G401 (cell line): ENCODE results near the gene TOX3. TPM values are rescaled to one million over a fixed set of nuclear protein-coding genes. Genes with fewer than 3 reads are reported as not detected.

ENCODE experiments used
- DNase-seq: peaks from one replicate; pipeline ENCODE4 v3.0.0-alpha.2; 2015; ENCODE audit warnings: low spot score
- in situ Hi-C: cut with HindIII; loops from 2 replicates; pipeline ENCODE4 v1.10.0; 2016; ENCODE audit warnings: low sequenced_read_pairs, mixed read lengths
- total RNA-seq: library from RNA; depleted of rRNA; stranded (reverse); fragments of >200 nt; shearing (Covaris generic); gene quantifications from 2 replicates; pipeline ENCODE4 v1.2.3, GENCODE V29; 2014

TOX3 gene
- total RNA-seq, 1 experiment from 2014 or later: not detected

GRCh38 chr16:52544703-52545102 lies 2.2 kb downstream of the TOX3 start:
- no peak for DNase-seq
- in situ Hi-C loops: no loop called here

GRCh38 chr16:52543654-52544053 lies 3.3 kb downstream of the TOX3 start:
- no peak for DNase-seq
- in situ Hi-C loops: no loop called here

GRCh38 chr16:52540910-52541309 lies 6.0 kb downstream of the TOX3 start:
- DNase-seq: no peak
- in situ Hi-C loops: no loop called here

GRCh38 chr16:52539191-52539590 lies 7.8 kb downstream of the TOX3 start:
- in situ Hi-C loops: no loop called here
- no peak for DNase-seq

GRCh38 chr16:52538511-52538910 lies 8.4 kb downstream of the TOX3 start:
- DNase-seq: no peak
- in situ Hi-C loops: no loop called here

- in situ Hi-C loops: no loop called here
- DNase-seq: no peak
These were observed 9.4 kb downstream of the TOX3 start for GRCh38 chr16:52537516-52537915.

- DNase-seq: no peak
- in situ Hi-C loops: no loop called here
These were observed 11.9 kb downstream of the TOX3 start for GRCh38 chr16:52535076-52535475.

- in situ Hi-C loops: no loop called here
- DNase-seq: no peak
These were observed 13.6 kb downstream of the TOX3 start for GRCh38 chr16:52533296-52533695.

- in situ Hi-C loops: no loop called here
- DNase-seq: no peak
These were observed 14.6 kb downstream of the TOX3 start for GRCh38 chr16:52532384-52532783.

GRCh38 chr16:52529226-52529625 lies 17.7 kb downstream of the TOX3 start:
- in situ Hi-C loops: no loop called here
- no peak for DNase-seq

GRCh38 chr16:52528393-52529065 lies 18.4 kb downstream of the TOX3 start:
- DNase-seq: no peak
- in situ Hi-C loops: no loop called here

GRCh38 chr16:52526830-52527229 lies 20.1 kb downstream of the TOX3 start:
- no peak for DNase-seq
- in situ Hi-C loops: no loop called here

GRCh38 chr16:52526116-52526828 lies 20.7 kb downstream of the TOX3 start:
- no peak for DNase-seq
- in situ Hi-C loops: no loop called here

GRCh38 chr16:52521570-52521969 lies 25.4 kb downstream of the TOX3 start:
- in situ Hi-C loops: no loop called here
- no peak for DNase-seq

GRCh38 chr16:52518884-52519283 lies 28.1 kb downstream of the TOX3 start:
- no peak for DNase-seq
- in situ Hi-C loops: no loop called here

GRCh38 chr16:52515068-52515671 lies 31.8 kb downstream of the TOX3 start:
- DNase-seq: no peak
- in situ Hi-C loops: no loop called here

- no peak for DNase-seq
- in situ Hi-C loops: no loop called here
These were observed 34.5 kb downstream of the TOX3 start for GRCh38 chr16:52512297-52512987.

GRCh38 chr16:52501746-52502145 lies 45.2 kb downstream of the TOX3 start:
- no peak for DNase-seq
- in situ Hi-C loops: no loop called here

GRCh38 chr16:52500963-52501362 lies 46.0 kb downstream of the TOX3 start:
- no peak for DNase-seq
- in situ Hi-C loops: no loop called here

- no peak for DNase-seq
- in situ Hi-C loops: no loop called here
These were observed 47.9 kb downstream of the TOX3 start for GRCh38 chr16:52499060-52499440.
